AG08396 (cell line): ENCODE results near the gene DCST2.

Experiments
- DNase-seq: peaks from one replicate; pipeline ENCODE4 v3.0.0; 2012; ENCODE audit warnings: low spot score, mixed read lengths

Gene DCST2

DNA sequence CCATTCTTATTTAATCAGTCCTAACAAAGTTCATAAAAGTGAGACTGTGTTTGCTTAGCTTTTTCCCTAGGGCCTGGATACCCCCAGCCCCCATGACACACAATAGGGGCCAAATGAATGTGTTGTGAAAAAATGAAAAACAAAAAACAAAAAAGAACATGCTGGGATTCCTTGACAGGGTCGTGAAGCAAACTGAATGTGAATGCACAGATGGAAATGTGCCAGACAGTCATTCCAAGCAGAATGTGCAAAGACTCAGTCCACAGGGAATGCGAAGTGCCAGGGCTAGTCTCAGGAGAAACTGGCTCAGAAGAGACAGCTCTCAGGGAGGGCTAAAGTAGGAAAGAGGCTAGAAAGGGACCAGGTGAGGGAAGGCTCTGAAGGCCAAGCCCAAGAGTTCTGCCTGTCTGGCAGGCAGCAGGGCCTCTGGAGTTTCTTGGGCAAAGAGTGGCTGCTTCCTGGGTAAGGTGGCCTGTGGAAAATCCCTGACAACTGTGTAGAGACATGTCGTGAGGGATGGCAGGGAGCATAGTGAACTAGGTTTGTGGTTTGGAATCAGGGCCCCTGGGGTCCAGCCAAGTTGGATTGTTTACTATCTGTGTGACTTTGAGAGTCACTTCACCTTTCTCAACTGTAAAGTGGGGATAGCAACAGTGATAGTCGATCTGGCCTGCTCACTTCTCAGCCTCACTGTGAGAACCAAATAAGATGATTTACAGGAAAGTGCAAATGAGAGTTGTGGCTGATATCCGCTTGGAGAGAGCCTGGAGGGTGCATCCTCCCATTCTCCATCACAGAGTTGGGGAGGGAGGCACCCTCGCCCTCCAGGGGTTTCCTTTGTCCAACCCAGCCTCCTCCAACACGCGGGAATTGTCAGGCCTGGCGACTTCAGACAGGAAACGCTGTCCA, 16.3 kb upstream of the DCST2 start:
- peak; percentile 75 for DNase-seq

DNA sequence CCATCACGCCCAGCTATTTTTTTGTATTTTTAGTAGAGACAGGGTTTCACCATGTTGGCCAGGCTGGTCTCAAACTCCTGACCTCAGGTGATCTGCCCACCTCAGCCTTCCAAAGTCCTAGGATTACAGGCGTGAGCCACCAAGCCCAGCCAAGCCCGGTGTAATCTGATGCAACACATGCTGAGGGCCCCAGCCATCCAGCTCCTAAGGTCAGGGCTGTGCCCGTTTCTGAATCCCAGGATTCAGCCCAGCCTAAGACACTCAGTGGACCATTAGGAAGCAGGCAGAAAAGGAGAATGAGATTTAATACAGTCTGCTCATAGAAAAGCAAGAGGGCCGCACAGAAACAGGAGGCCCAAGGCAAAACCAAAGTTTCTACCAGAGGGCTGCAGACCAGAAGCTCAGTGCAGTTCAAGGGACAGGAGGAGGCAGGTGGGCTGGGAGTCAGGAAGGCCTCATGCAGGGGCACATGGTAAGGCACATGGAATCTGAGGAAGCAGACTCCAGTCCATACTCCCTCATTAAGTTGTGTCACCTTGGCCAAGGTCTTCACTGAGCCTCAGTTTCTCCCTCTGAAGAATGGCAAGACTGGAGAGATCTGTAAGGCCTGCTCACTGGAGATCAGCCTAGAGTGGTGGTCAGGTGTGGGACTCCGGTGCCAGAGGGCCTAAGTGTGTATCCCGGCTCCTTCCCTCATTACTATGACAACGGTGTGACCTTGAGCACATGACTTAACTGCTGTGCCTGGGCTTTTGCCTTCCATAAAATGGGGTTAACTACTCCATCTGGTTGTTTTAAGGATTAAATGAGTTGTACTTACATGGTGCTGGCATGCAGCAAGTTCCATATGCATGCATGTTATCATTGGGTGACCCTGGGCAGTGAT, 15.1 kb upstream of the DCST2 start:
- no peak for DNase-seq

DNA sequence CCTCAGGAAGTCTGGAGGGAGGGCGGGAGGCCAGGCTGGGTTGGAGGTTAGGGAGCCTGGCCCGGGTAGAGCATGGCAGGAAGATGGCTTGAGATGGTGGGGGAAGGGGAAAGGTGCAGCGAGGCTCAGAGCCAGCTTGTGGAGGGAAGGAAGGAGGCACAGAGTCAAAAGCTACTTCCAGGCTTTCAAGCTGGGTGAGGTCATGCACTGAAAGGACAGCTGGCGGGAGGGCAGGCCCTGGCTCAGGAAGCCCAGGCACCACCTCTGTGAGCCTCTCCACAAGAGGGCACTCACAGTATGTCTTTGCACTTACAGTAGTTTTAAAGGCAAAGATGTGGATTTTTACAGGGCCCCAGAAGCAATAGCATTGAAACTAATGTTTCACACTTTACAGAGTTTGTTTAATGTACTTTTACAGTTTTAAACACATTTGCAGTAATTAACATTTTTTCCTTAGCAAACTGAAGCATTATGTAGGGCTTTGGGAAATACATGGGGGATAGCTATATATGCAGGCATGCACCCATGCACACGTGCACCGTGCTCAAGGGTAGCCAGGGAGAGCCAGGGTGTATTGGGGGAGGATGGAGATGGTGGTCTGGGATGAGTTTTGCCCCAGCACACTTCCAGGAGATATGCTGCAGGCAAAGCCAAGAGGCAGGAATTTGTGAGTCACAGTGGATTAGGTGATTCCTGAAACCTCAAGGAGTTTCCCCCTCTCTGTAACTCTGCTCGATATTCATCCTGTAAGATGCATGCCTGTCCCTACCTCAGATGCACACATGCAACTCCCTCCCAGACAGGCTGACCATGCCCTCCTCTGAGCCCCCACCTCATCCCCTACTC, 11.5 kb upstream of the DCST2 start:
- peak; percentile 91 for DNase-seq

DNA sequence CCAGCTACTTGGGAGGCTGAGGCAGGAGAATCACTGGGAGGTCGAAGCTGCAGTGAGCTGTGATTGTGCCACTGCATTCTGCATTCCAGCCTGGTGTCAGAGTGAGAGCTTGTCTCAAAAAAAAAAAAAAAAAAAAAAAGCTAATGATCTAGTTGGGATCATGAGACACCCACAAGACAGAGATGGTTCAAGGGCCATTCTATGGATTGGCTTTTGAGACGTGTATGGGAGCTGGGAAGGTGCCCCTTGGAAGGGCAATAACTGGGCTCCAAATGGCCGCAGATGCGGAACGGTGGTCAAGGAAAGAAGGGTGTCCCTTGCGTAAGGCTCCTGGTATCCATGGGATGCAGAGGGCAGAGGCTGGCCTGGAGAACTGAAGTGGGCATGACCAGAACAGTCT, 10.8 kb upstream of the DCST2 start:
- DNase-seq = no peak

DNA sequence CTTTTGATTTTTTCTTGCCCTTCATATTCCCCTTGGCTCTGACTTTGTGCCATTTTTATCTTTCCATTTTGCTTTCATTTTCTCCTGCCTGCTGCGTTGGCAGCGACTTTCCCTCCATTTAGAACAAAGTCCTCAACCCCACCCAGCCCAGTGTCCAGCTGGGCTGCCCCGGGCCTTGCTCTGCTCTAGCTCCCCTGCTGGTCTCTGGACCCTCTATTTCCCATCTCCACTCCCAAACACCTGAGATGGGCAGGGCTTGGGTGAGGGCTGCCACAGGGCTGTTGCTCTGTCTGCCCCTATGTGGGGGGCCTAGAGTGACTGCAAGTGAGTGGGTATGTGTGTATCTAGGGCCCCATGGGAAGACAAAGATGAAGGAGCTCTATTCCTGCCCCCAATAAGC, 10.2 kb upstream of the DCST2 start:
- no peak for DNase-seq

DNA sequence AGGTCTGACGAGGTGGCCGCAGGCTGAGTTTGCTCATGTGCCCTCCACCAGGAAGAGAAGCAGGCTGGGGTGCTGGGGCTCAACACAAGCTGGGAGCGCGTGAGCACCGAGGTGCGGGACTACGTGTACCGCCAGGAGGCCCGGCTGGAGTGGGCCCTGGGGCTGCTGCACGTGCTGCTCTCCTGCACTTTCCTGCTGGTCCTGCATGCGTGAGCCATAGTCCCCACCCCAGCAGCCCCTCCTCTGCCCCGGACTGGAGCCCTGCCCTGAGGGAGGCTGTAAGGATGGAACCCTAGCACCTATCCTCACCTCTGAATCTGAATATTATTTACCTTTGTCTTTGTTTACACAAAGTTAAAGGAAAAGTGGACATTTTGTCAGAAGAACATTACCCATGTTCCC, 9.7 kb upstream of the DCST2 start:
- no peak for DNase-seq

DNA sequence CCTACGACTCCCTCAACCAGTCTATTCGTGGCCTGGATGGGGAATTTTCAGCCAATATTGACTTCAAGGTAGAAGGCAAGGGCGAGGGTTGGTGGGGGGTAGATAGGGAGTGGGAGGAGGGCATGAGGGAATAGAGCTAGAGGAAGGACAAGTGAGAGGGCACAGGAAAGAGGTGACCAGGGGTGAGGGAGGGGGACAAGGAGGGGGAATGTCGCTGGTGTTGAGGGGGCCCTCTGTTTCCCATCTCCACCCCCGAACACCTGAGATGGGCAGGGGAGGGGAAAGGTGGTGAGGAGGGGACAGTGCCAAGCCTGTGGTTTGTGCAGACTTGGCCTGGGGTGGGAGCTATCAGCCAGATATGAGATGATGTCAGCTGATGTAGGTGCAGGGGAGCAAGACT, 9.2 kb upstream of the DCST2 start:
- DNase-seq = no peak

DNA sequence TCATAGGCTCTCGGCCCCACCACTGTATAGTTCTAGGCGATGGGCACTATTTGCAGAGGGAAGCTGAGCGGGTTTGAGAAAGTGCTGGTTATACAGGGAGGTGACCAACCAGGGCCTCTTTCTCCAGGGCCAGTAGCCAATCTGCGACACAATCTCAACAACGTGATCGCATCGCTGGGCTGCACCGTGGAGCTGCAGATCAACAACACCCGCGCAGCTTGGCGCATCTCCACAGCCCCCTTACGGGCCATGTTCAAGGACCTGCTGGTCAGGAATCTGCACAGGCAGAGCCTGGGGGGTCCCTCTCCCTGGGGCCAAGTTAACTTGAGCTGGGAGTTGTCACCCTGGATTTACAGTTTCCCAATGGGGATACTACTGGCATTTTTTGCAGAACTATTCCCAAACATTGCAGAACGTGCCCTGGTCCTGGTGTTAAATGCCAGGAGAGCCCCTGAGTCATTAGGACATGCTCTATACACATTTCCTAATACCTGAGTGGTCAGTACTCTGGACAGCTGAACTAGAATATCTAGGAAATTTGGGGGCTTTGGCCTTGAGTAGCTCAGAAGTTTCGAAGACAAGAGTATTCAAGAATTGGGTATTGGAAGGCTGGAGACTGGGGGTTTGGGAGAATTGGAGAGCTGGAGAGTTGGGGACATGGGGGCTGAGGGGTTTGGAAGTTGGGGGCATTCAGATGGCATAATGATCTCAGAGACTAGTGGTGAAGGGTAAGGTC, 6.9 kb upstream of the DCST2 start:
- DNase-seq = no peak

DNA sequence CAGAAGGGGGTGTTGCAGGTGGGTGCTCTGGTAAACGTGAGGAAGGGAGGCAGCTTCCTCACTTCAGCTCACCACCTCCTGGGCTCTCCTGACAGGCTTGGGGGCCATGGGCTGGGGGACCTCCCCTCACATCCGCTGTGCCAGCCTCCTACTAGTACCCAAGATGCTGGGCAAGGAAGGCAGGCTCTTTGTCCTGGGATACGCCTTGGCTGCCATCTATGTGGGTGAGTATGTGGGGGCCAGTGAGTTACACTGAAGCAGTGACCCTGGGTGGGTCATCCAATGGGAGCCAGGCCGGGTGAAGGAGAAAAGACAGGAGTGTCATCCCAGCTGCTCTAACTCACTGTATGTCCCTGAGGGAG, 5.7 kb upstream of the DCST2 start:
- DNase-seq = no peak

DNA sequence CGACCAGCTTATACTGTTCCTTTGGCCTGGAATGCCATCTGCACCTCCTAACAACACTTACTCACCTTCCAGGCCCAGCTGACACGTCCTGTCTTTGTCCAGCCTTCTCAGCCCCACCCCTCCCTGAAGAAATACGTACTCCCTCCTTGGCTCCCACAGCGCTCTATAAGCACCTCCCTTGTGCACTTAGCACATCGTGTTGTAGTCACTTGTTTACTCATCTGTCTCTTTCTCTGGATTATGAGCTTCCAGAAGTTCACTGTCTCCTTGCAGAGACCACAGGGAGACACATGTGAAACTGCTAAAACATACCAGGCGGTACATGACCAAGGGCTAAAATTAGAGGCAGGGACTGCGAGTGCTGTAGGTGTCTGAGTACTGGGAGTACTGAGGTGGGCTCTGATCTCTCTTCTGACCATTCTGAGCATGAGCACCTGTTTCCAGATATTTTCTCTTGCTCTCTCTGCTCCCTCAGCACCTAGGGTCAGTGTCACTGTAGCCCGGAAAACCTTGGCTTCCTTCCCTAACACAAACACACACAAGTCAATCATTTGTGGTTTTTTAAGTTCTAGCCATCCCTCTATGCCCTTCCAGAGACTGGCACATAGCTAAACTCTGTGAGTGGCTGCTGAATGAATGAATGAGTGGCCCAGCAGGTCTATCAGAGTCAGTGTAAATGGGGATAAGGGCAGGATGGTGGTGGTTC, 5.2 kb upstream of the DCST2 start:
- no peak for DNase-seq

DNA sequence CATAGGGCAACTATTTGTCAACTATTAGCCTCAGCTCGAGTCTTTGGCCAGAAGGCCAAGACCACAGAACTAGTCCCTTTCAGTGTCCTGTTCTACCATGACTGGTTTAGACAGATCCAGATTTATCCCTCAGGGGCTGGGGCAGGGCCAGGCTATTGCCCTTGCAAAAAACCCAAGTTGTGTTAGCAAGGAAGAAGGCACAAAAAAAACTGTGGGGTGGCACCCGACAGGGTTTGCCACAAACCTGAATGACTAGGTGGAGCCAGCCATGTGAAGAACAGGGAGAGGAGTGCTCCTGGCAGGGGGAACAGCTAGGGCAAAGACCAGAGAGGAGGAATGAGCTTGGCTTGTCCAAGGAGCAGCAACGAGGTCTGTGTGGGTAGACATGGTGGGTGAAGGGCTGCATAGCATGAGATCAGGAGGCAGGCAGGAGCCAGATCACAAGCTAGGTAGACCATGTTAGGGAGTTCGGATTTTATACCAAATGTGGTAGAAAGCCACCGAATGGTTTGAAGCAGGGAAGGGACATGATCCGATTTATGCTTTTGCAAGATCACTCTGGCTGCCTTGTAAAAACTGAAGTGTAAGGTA, 4.4 kb upstream of the DCST2 start:
- no peak for DNase-seq

DNA sequence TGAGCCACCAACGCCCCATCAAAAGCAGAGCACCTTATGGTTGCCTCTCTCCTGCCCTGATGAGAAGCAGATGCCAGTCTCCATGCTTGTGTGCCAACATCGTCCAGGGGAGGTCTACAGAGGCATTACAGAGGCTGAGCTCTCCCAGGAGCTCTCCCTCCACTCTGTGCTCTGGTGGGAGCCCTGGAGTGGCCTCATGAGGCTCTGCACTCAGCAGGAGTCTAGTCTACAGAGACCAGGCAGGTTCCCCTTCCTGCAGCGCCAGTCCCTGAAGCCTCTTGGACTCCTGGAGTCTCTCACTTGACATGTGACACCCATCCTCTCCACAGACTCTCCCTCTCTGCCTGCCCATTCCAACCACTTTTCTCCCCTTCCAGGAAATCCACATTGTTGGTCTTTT, 3.5 kb upstream of the DCST2 start:
- DNase-seq = no peak

DNA sequence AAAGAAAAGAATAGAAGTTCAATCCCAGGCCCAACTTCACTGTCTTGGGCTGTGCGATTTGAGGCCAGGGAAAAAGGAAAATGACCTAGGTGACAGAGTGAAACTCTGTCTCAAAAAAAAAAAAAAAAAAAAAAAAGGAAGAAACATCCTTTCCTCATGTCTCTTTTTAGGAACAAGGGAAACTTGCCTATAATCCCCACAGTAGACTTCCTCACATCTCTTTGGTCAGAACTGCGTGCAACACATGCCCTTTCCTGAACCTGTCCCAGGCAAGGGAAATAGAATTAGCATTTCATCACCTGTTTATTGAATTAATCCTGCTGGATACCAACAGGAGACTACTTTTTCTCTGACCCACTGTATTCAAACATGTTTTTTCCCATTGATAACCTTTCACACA, 2.4 kb upstream of the DCST2 start:
- DNase-seq = no peak

DNA sequence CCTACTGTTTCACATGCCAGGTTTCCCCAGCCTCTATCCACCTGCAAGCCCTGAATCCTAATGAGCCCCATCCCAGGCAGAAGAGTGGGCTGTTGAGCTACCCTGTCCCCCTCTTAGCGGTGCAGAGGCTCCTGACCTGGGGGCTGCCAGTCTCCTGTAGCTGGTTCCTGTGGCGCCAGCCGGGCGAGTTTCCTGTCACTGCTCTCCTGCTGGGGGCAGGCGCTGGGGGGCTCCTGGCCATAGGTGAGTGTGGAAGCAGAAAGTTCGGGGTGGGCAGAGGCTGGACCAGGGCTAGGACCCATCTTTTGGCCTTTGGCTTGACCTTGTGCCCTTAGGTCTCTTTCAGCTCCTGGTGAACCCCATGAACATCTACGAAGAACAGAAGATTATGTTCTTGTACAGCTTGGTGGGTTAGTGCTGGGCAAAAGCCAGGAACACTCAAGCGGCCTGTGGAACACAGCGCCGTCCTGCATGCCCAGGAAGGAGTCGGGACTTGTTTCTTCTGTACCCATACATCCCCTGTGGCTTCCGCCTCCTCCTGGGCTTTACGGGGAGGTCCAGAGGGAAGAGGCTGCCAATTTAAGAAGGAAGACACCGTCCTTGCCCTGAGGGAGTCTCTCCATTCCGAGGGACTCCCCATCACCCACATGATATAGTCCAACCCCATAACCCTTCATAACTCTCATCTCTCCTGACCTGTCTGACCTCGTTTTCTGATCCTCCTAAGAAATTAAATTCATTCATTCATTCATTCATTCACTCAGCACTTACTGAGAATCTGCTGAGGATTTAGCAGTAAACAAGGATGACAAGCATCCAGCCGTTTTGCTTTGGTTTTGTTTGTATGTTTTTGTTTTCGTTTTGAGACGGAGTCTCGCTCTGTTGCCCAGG, 982 bp upstream of the DCST2 start:
- no peak for DNase-seq

DNA sequence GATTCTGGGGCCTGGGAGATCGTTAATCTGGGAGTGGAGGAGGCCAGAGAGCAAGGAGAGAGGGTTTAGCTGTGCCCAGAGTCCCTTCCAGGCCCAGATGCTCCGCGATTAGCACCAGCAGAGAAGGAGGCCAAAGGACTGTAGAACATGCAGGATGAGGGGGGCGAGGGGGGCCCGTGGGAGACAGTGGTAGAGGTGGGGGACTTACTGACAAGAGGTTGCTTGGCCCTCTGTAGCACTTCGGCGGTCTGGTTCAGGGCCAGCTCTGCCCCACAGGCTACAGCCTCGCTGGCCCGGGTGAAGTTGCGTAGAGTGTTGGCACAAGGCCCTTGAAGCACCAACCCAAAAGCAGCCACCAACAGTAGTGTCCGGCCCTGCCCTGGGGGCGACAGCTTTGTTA, 695 bp downstream of the DCST2 start:
- DNase-seq = no peak

DNA sequence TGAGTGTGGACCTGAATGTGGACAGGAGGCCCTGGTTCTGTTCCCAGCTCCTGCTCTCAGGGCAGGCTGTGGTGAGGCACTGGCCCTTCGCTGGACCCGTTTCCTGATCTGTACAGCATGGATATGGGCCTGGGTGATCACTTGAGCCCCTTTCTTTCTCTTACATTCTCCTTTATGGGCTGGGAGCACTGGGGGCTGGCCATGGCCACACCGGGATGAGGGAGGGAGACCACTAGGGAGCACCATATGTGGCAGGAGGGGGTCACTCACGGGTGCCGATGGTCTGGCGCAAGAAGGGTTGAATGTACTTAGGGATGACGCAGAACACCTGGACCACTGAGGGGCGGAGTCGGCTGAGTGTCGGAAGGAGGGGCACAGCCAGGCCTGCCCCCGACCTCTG, 2.7 kb downstream of the DCST2 start:
- DNase-seq = no peak

DNA sequence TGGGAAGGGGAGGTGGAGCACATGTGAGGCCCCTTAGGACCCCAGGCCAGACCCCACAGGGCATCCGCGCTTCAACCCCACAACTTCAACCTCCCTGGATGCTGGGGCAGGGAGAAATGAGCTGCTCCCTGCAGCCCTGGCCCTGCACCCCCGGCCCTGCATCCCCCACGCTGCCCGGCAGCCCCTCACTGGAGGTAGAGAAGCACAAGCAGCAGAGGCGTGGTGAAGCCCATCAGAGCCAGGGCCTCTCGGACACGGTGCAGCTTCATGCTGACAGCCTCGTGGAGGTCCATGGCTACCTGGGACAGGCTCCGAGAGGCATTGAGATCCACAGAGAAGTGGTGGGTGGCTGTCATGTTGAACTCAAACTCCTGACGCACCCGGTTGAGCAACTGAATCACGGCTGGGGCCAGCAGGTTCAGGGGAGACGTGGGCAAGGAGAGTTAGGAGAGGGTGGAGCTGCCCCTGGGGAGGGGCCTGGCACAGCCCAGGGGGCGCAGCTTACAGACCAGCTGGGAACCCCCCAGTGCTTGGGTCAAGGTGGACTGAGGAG, 3.3 kb downstream of the DCST2 start:
- DNase-seq = no peak

DNA sequence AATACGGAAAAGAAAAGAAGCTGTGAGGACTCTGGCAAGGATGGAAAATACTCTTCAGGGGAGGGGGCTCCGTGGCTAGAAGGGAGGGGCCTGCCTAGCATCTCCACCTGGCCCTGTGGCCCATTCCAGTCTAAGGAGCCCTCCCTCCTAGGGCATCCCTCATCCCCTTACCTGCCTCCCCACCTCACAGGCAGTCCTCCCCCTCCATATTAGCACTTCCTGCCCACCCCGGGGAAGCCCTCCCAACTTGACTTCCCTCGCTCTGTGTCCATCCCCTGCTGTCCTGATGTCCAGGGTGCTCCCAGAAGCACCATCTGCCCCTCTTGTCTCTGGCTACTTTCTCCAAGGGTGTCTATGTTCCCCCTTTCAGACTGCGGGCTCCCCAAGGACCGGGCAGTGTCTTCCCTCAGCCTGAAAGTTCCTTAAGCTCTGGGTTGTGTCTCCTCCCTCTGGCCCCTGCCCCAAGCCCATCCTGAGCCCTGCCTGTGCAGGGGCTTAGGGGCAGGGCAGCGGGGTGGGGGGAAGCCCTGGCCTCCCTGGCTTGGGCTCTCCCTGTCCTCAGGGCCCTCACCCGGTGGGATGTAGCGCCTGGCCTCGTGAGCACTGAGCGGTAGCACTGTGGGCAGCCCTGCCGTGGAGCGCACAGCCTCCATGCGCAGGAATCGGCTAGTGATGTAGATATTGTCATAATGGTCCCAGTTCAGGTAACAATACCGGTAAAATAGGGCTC, 3.9 kb downstream of the DCST2 start:
- no peak for DNase-seq

DNA sequence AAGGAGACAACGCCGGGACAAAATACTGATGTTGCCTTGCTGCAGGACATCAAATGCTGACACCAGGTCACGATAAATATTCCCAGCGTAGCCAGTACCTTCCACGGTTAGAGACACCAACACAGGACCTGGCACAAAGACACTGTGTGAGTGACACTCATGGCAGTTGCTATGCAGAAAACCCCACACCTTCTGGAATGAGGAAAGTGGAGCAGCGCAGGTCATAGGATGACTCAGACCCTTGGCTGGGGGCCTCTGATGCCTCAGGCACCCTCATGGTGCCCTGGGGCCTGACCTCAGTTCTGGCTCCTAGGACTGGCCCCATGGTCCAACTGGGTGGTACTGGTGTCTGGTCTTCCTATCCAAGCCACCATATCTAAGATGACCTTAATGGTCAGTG, 7.0 kb downstream of the DCST2 start:
- no peak for DNase-seq
